SU-DHL-6 (cell line): ENCODE measurements around the gene ACSF3.

Source experiments
- H2AFZ ChIP-seq: fragments of 200-600 bp; sonication (generic); 2 replicates; pipeline ENCODE4 v1.6.1; 2014; ENCODE audit warnings: low read depth, mild to moderate bottlenecking, moderate library complexity, mixed read lengths, antibody characterized with exemption, low read length; ENCODE audit not compliant: severe bottlenecking
- H3F3A ChIP-seq: fragments of 200-600 bp; shearing (Covaris generic); 2 replicates; pipeline ENCODE4 v1.6.0; 2016; ENCODE audit warnings: antibody characterized with exemption, mild to moderate bottlenecking; ENCODE audit not compliant: insufficient read depth
- H3K27ac ChIP-seq: fragments of 200-600 bp; sonication (generic); 2 replicates; pipeline ENCODE4 v1.5.1; 2016; ENCODE audit warnings: low read depth, mild to moderate bottlenecking, low read length, moderate library complexity, mixed read lengths
- H3K27me3 ChIP-seq: fragments of 200-600 bp; sonication (generic), shearing (Covaris generic); 2 replicates; pipeline ENCODE4 v1.6.0; 2014; ENCODE audit warnings: mild to moderate bottlenecking, low read length
- H3K36me3 ChIP-seq: fragments of 200-600 bp; sonication (generic); 2 replicates; pipeline ENCODE4 v1.6.1; 2014; ENCODE audit warnings: mild to moderate bottlenecking, low read length, mixed read lengths
- H3K4me2 ChIP-seq: fragments of 300-600, 200-600 bp; shearing (Covaris generic), sonication (generic); 2 replicates; pipeline ENCODE4 v1.6.0; 2014; ENCODE audit warnings: low read length, low read depth, mild to moderate bottlenecking; ENCODE audit not compliant: poor library complexity, severe bottlenecking
- H3K4me3 ChIP-seq: fragments of 200-600 bp; sonication (generic); 2 replicates; pipeline ENCODE4 v1.5.1; 2014; ENCODE audit warnings: antibody characterized with exemption, low read length, mild to moderate bottlenecking, mixed read lengths; ENCODE audit not compliant: insufficient read depth, poor library complexity, severe bottlenecking
- H3K79me2 ChIP-seq: fragments of 200-600 bp; sonication (generic); 2 replicates; pipeline ENCODE4 v1.6.1; 2014; ENCODE audit warnings: mild to moderate bottlenecking, low read length, moderate library complexity; ENCODE audit not compliant: insufficient read depth
- H3K9ac ChIP-seq: fragments of 200-600 bp; sonication (generic); 2 replicates; pipeline ENCODE4 v1.7.0; 2014; ENCODE audit warnings: mild to moderate bottlenecking, low read length
- H3K9me2 ChIP-seq: fragments of 200-600 bp; sonication (generic); replicated peaks from 2 replicates; pipeline ENCODE4 v1.6.1; 2014; ENCODE audit warnings: low read length; ENCODE audit not compliant: insufficient read depth
- H3K9me3 ChIP-seq: fragments of 200-600 bp; sonication (generic); 2 replicates; pipeline ENCODE4 v1.6.1; 2014; ENCODE audit warnings: low read length, mixed read lengths; ENCODE audit not compliant: insufficient read depth
- H4K20me1 ChIP-seq: fragments of 200-600 bp; sonication (generic); 2 replicates; pipeline ENCODE4 v1.6.1; 2014; ENCODE audit warnings: low read depth, mild to moderate bottlenecking, antibody characterized with exemption, low read length, moderate library complexity, mixed read lengths
- EZH2phosphoT487 ChIP-seq: fragments of 200-600 bp; sonication (generic), shearing (Covaris generic); conservative IDR thresholded peaks from 2 replicates; pipeline ENCODE4 v1.6.1; 2018; ENCODE audit warnings: mild to moderate bottlenecking, antibody characterized with exemption, low read length, moderate library complexity, mixed read lengths
- TF ChIP-seq, protein P1 (sequence below): fragments of 200-600 bp; sonication (generic); IDR thresholded peaks from one replicate; pipeline ENCODE4 v1.5.1; 2017; ENCODE audit warnings: antibody characterized with exemption, mild to moderate bottlenecking, low read length, moderate library complexity; ENCODE audit not compliant: insufficient read depth, poor library complexity, severe bottlenecking

The ACSF3 gene

DNA sequence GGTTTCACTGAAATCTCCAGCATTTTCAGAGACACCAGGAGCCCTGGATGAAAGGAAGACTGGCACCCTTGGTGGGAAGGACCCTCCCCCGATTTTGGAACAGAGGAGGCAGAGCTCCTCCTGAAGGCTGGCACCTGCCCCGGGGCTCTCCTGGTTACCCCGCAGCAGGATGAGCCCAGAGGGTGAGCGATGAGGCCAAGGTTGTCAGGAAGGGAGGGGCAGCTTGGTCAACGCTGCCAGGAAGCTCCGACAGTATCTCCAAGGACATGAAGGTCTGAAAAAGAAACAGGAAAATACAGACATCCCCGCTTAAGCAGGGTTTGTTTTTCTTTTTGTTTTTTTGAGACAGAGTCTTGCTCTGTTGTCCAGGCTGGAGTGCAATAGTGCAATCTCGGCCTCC, 15.5 kb upstream of the ACSF3 start:
- H3K9ac ChIP-seq, result no peak overlapping the region
- H3K27me3 ChIP-seq, result no peaks in the 10 kb centered on the region
- H3K9me2 ChIP-seq, result no peaks in the 10 kb centered on the region
- no peak for TF ChIP-seq EZH2phosphoT487
- TF ChIP-seq, protein P1, sequence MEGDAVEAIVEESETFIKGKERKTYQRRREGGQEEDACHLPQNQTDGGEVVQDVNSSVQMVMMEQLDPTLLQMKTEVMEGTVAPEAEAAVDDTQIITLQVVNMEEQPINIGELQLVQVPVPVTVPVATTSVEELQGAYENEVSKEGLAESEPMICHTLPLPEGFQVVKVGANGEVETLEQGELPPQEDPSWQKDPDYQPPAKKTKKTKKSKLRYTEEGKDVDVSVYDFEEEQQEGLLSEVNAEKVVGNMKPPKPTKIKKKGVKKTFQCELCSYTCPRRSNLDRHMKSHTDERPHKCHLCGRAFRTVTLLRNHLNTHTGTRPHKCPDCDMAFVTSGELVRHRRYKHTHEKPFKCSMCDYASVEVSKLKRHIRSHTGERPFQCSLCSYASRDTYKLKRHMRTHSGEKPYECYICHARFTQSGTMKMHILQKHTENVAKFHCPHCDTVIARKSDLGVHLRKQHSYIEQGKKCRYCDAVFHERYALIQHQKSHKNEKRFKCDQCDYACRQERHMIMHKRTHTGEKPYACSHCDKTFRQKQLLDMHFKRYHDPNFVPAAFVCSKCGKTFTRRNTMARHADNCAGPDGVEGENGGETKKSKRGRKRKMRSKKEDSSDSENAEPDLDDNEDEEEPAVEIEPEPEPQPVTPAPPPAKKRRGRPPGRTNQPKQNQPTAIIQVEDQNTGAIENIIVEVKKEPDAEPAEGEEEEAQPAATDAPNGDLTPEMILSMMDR, result no peak
- H3K9me3 ChIP-seq, result peaks cover 5% of the 10 kb centered on the region; the same call in 1 of the 2 replicates
- 0 out of 2 replicates have a peak, but pooled peaks cover 3% of the 10 kb centered on the region for H3F3A ChIP-seq
- H3K4me3 ChIP-seq, result no peak overlapping the region
- H3K79me2 ChIP-seq, result no peaks in the 10 kb centered on the region
- no peak overlapping the region for H3K4me2 ChIP-seq
- no peaks in the 10 kb centered on the region for H4K20me1 ChIP-seq
- H3K36me3 ChIP-seq, result no peaks in the 10 kb centered on the region
- H3K27ac ChIP-seq, result no peak overlapping the region
- no peak overlapping the region for H2AFZ ChIP-seq

DNA sequence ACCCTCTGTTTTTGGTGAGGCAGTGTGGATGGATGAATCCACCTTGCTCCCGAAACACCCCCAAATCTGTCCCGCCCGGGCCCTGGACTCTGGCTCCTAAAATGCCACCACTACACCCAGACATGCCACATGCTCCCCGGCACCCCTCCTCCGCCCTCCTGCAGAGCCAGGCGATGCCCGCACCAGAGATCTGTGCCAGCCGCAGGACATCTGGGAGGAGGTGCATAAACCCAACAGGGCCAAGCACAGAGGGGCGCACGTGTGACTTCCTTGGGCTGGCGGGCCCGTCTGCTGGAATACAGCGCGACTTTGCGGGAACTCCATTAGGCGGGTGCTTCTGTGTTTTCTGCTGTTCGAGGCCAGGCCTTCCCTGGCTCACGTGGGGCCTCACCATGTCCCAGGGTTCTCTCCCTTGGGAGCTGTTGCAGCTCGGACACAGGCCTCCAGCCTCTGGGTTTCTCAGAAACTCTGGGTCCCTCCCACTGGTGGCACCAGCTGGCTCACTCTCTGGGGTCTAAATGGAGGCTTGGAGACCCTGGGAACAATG, 14.1 kb upstream of the ACSF3 start:
- no peak overlapping the region for H3K9ac ChIP-seq
- no peaks in the 10 kb centered on the region for H3K27me3 ChIP-seq
- H3K9me2 ChIP-seq, result no peaks in the 10 kb centered on the region
- H3K4me3 ChIP-seq, result no peak overlapping the region
- H3K79me2 ChIP-seq, result no peaks in the 10 kb centered on the region
- H3K36me3 ChIP-seq, result no peaks in the 10 kb centered on the region
- no peak for TF ChIP-seq EZH2phosphoT487
- TF ChIP-seq, protein P1, result no peak
- H3K9me3 ChIP-seq, result peaks cover 5% of the 10 kb centered on the region; the same call in 1 of the 2 replicates
- H3K4me2 ChIP-seq, result no peak overlapping the region
- no peak overlapping the region for H2AFZ ChIP-seq
- H3F3A ChIP-seq, result 0 out of 2 replicates have a peak, but pooled peaks cover 3% of the 10 kb centered on the region
- no peak overlapping the region for H3K27ac ChIP-seq
- no peaks in the 10 kb centered on the region for H4K20me1 ChIP-seq

DNA sequence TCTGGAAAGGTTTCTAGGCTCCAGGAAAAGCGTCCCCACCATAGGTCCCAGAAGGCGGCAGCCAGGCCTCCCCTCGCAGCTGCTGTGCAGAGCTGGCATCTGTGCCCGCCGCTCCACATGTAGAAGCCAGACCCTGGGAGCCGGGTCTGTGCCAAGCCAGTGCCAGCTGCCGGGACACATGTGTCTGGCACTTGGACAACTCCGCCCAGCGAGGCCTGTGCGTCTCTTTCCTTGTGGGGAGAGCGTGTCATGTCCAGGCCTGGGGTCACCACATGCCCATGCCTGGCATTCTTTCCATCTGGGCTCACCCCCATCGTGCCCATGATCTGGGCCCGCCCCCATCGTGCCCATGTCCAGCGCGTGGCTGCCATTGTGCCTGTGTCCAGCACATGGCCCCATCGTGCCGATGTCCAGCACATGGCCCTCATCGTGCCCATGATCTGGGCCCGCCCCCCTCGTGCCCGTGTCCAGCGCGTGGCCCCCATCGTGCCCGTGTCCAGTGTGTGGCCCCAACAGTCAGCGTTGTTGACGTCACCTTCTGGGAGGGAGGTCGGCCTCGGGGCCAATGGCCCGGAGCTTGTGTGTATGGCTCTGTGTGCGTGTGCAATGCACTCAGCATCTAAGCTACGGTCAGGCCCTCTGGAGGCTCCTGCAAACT, 13.3 kb upstream of the ACSF3 start:
- no peak overlapping the region for H3K4me2 ChIP-seq
- no peaks in the 10 kb centered on the region for H3K79me2 ChIP-seq
- H3K9ac ChIP-seq, result no peak overlapping the region
- TF ChIP-seq EZH2phosphoT487, result no peak
- TF ChIP-seq, protein P1, result no peak
- no peaks in the 10 kb centered on the region for H3K36me3 ChIP-seq
- H3K9me3 ChIP-seq, result no peaks in the 10 kb centered on the region
- no peak overlapping the region for H3K27ac ChIP-seq
- H3K4me3 ChIP-seq, result no peak overlapping the region
- H3F3A ChIP-seq, result no peaks in the 10 kb centered on the region
- H2AFZ ChIP-seq, result no peak overlapping the region
- H3K9me2 ChIP-seq, result no peaks in the 10 kb centered on the region
- H4K20me1 ChIP-seq, result no peaks in the 10 kb centered on the region
- no peaks in the 10 kb centered on the region for H3K27me3 ChIP-seq
